Measurements from ENCODE around the gene CTNND2.
A peak's percentile ranks its signal among the peaks of the same experiment; 100 is the strongest.

Gene CTNND2

DNA sequence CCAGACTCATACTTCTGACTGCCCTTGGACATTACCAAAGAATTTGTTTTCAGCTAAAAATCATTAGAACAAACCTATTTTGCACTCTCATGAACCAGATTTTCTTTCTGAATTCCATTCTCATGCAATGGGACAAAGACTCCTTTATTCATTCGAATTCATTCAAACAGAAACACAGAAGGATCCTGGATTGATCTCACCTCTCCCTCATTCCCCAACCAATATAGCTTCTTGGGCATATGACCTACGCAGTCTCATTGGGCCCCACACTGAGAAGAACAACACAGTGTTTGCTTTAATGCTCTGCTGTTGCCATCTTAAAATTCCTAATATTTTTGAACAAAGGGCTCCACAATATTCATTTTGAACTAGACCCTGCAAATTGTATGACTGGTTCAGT lies 392.4 kb downstream of the CTNND2 start:
- DNase-seq: no peak

DNA sequence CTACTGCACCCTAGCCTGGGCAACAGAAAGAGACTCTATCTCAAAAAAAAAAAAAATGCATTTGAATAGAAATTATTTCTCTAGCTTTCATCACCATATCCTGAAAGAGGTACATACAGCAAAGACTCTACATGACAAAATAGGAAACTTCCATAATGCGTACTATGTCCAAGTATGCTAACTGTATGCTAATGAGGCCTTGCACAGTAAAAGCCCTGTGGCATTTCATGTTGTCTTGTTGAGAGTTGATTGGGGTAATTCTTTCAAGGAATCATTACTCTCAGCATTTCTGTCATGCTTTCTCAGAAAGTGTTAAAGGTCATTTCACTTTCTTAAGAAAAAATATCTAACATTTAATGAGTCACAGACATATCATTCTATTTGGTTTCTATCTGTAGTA lies 393.4 kb downstream of the CTNND2 start:
- peak in 1 of 3 experiments; percentile 39 for DNase-seq

DNA sequence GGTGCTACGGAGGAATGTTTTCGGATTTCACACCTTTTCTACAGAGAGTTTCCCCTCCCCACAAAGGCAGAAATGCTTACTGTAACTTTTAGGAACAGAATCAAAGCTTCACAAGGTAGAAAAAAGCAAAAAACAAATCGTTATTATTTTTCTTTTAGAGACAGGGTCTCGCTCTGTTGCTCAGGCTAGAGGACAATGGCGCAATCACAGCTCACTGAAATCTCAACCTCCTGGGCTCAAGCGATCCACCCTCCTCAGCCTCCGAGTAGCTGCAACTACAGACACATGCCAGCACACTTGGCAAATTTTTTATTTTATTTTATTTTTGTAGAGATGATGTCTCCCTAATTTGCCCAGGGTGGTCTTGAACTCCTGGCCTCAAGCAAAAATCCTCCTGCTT lies 394.5 kb downstream of the CTNND2 start:
- no peak for DNase-seq

DNA sequence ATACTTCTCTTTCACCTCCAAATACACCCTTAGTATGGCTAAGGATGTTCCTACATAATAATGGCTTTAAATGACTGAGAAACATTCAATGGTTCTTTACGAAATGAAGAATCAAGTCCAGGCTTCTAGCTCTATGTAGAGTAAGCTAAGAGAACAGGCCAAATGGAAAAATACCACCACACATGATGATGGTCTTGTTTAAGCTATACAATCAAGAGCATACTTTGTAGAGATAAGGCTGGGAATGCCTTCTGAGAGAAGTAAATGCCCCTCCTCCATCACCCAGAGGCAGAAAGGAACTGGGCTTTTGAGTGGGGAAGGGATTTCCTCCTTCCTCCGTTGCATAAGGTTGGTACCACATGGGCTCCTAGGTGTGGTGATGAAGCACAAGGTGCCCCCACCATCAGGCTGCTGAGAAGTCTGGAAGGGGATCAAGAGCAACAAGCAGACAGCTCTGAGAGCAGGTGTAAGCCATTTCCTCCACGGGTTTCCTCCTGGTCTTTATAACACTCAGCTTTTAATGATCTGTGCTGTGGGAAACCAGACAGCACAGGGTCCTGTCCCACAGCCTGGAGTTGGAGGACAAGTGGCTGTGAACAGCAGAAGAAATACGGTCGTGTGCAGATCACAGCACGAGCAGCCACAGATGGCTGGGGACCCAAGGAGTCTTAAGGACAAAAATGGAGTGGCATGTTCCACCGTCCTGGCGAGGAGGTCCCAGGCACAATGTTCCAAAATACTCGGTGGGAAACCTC lies 396.9 kb downstream of the CTNND2 start:
- peak in 1 of 3 experiments; percentile 36 for DNase-seq

DNA sequence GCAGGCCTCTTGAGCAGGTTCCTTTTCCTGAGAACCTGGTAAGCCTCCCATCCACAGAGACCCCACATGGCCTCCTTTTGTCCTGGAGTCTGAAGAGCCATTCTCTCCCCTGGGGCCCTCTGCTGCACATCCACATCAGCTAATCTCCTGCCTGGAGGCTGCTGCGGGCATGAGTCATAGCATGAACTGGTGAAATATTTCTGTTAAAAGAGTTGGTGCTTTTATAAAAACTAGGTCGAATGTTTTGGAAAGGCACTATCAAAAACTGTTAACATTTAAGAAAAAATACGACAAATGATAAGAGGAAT lies 399.4 kb downstream of the CTNND2 start:
- DNase-seq: no peak

DNA sequence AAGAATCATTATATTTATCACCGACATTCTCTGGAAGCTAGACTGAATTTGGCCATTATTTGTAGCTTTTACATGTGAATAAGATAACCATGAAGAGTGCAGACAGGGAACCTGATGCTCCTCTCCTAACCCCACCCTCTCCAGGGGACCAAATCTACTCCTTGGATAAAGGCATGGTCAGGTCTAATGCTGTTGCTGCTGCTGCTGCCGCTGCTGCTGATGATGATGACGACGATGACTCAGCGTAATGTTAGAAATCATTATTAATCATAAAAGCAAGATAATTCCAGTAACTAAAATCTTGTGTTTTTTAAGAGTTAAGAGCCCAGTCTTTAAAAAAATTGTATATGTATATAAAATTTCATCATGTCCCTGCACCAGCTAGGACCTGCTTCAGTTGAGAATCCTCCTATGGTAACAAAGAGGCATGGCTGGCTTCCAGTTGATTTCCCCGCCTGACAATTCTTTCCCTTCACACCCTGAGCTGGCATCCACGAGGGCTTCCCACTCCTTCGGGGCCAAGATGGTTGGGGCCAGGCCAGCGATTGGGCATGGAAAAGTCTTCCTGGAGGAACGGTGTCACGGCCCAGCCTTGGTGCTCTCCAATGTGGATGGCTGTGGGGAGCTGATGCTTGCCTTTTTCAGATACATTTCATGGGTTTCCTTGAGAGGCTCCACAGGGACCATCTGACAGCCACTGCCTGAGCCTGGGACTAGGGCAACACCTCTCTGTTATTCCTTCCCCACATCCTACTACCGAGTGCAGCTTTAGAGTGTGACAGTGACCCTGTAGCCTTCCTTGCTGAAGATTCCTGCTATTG lies 400.0 kb downstream of the CTNND2 start:
- DNase-seq: no peak

DNA sequence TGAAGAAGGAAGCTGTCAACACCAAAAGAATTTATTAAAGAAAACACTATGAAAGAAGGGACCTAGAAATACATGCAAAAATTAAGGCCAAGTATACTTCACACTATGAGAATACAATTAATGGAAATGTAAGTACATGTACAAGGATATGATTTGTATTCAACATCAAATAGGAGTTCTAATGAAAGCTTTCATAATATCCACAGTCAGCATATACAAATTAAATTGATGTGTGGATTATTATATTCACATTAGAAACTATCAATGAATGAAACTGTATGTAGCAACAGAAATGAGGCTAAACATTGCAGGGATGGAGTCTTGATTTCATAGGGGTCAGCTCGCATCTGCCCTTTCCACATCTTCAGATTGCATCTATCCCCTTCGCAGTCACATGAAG lies 401.5 kb downstream of the CTNND2 start:
- DNase-seq: no peak

DNA sequence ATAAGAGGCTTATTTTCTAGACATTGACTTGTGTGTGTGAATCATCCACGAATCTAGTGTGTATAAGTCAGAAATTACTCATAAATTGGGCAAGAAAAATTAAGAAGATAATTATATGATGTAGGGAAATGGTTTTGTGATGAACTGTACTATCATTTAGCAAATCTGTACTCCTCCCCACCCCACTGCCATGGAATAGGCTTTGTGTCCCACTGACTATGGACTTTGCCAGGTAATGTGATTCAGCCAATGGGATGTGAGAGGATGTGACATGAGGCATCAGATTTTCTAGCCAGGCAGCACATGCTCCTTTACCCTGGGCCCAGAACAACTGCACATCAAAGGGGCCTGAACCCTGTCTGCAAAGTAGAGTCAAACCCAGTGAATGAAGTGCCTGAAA lies 406.6 kb downstream of the CTNND2 start:
- no peak for DNase-seq

DNA sequence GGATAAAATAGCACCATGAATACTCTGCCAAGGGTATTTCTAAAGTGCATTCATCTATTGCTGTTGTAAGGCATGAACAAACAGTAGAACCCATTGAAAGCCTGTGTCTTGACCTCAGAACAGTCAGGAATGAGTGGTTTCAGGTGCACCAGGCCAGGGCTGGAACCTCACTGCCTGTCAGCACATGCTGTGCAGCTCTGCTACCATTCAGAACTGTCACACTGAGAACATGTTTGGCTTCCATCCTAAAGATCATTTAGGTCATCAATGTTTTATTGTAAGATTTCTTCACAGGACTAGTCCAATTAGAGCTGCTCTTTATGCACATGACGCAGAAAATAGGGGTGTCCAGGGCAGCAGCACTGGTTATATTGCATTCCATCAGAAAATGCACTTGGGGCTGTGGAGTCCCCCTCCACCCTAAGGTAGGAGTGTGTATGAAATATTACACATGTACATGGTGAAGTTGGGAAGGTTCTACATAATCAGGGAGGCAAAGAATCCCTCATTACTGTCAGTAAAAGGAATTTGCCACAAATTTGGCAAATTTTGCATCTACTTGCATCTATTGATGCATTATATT lies 408.0 kb downstream of the CTNND2 start:
- DNase-seq: peak in 1 of 3 experiments; percentile 26

DNA sequence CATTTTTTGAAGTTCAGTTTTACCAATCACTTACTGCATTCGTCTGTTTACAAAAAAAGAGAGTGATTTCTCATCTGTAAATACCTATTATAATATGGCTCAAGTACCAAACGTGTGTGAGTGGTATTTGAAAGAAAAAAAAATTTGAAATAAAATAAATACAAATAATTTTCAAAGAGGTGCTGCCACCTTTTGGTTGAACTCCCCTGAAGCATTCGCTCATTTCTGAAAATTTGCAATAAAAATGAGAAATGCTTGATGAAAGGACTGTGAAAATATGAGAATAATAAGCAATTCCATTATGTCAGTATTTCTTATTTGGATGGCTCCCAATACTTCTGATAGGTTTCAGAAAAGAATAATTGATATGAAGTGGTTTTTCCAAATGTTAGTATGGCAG lies 409.9 kb downstream of the CTNND2 start:
- peak in 2 of 3 experiments; percentile 6 to 32 for DNase-seq

DNA sequence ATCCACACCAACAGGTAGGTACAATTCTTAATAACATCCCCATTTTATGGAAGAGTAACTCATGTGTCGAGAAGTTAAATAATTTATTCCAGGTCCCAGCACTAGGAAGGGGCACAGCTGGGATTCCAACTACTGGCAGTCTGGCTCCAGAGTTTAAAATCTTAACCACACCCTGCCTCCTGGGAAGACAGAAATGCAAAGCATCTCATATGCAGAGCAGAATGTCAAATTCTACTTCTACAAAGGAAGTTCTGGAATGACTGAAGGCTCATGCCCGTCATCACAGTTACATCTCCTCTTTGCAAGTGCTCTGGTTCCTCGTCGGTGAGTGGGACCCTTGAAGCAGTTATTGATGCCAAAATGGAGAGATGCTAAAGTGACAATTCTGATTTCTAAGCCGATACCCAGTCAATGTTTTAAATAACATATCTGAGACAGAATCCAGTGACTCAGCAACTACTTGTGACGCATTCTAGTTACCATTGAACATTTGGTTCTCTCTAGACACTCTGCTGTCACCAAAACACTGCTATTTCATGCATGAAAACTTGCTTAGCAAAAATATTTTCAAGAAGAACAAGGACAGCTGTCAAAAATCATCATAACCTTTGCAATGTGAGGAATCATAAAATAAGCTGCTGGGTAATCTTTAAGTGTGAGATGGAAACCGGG lies 412.7 kb downstream of the CTNND2 start:
- DNase-seq: no peak

DNA sequence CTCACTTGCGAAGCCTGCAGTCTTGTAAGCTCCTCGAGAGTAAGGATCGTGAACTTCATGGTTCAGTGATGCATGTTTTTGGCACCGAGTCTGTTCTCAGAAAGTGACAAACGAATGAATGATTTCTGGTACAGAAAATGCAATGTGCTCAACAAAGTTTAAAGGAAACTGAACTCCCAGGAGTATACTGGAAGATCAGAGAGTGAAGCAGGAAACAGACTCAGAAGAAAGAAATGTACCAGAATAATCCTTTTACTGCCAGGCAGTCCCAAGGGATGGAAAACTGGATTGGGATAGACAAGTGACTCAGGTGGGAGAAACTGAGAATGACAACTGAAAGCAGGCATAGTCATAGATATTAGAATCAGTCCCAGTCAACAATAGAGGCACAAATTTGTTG lies 420.6 kb downstream of the CTNND2 start:
- DNase-seq: no peak

DNA sequence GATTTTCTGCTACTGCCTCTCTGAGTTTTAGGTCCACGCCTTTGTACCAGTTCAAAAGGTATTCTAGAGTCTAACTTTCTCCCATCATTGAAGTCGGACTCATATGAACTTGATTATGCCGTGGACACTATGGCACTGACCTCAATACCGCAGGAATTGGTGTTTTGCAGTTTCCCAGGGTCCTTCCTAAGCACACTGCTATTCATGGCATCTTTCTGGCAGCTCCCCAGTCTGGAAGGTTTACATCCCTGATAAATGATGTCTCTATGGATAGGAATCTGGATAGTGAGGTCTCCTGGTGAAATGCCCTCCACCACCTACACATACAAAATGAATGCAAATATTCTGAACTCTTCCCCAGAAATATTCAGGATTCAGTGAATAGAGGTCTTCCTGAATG lies 422.2 kb downstream of the CTNND2 start:
- DNase-seq: no peak

DNA sequence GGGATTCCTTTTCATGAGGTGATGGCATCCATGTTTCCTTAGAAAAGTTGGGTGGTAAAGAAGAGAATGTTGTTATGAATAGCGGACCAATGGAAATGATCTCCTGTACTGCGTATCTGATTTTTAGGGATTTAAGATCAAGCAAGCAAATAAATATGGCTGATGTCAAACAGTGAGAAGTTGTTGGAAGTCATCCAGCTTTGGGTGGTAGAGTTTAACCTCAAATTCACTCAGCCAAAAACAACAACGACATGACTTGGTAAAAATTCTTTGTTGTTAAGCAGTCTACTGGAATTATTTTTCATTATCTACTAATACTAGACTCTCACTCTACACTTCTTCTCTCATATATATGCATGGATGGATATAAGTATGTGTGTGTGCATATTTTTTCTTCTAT lies 426.5 kb downstream of the CTNND2 start:
- no peak for DNase-seq

DNA sequence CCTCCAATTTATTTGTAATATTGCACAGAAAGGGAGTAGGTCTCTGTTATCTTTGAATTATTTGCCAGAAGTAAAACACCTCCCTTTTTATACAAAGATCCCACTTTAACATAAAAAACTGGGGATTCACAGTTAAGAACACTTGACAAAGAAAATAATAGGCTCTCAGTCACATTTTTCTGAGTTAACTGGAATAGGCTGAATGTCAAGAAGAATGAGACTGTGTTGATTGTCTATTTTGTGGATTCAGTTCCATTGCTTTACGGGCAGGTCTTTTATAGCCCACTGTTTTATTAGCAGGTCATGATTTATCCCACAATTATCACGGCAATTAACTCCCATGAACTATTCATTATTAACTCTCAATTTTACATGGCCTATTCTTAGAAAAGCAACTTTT lies 427.4 kb downstream of the CTNND2 start:
- peak in 2 of 3 experiments; percentile 9 to 62 for DNase-seq

DNA sequence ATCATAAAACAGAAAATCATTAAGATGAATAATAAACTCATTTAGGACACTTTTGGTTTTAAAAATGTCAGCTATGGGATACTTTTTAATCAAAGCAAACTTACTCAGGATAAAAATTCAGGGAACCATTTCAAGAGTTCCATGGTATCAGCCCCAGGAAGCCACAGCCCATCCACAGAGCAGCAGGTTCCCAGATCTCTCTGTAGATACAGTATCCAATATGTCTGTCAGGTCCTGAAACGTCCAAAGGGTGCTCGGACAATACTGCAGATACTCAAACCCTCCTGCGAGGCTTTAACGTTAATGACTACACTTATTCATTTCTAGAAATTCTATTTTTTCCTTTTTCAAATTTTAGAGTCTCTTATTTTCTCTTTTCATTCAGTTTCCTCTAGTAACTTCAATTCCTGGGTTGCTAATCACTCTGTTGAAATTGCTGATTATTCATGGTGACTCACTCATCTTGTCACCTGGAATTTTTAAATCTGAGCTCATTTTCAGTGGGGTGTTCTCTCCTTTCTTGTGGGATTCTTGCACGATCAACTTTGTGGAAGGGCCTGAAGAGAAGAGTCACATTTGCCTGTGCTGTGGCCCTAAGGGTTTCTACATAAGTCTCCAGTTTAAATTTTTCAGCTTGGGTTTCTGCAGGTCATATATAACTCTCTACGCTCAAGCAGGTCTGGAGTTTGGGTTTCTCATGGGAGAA lies 435.8 kb downstream of the CTNND2 start:
- DNase-seq: no peak

DNA sequence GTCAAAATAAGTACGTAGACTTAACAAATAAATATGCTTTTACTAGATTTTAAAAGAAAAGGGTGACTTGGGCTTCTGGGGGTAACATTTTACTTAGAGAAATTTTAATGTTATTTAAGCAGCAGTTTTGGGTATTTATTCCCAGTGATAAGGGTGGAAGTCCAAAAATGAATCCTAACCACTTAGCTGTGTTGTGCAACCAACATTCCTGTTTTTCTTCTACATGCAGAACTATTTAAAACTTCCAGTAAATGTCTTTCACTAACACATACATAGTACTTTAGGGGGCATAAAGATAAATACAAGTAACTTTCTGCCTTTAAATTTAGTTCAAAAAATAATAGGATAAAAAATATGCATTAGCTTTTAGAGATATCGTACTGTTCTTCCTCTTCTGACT lies 436.7 kb downstream of the CTNND2 start:
- no peak for DNase-seq

DNA sequence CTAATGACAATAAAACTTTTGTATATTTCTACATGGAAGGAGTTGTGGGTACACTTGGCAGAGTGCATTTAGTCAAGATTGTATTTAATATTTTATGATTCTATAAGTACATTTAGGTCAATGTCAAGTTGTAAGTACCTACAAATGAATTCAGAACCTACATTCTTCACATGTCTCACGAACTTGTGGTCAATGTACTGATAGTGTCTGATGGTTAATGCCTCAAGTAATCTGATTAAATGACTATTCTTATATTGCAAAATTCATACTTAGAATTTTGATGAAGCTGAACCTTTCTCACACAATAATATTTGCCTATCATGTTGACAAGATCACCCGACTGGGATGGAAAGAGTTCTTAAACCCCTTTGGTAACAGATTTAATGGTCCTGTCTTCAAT lies 444.5 kb downstream of the CTNND2 start:
- no peak for DNase-seq

DNA sequence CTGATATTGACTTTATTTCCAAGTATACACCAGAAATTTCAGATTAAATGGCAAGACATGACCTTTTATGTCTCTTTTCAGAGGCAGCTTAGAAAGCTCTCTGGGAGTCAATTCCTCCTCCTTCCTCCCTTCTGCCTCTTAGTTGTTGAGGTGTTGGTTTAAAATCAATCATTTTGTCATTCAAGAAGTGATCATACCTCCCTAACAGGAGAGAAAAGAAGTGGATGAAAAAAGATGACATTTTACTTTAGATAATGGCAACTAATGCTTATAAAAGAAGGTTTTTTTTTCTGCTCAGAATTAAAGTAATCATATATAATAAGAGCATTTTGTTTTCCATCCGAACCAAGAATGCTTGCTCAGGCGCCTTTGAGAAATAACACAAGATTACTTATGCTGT lies 448.7 kb downstream of the CTNND2 start:
- DNase-seq: no peak

DNA sequence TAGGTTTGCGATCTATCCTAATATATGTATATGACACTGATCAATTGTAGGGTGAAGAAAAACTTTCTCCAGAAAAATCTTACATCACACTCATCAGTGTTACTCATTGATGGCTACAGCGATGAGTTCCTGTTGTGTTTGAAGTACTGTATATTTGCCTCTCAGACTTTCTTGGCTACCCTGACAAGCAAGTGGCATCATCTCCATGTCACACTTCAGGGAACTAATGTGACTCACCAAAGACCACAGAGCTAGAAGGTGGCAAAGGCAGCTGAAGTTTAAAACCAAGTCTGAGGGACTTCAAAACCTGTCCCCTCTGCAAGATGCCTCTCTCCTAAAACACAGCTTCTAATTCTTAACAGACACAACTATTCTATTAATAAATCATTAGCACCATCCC lies 451.4 kb downstream of the CTNND2 start:
- DNase-seq: no peak

DNA sequence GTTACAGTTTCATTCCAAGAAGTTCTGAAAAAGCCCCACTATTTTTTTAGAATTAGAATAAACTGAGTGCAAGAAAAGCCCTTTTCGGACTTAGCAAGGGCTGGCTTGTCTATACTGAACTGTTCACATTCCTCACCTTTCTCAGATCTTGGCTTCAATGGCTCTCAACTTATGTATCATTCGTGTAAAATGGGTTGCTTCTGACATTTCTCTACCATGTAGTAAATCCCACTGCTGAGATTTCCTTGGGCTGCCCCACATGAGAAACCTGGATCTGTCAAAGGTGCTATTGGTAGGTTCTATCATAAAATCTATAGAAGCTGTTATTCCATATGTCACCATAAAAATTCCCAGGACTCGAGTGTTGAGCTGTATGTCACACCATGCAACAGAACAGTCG lies 454.3 kb downstream of the CTNND2 start:
- no peak for DNase-seq

DNA sequence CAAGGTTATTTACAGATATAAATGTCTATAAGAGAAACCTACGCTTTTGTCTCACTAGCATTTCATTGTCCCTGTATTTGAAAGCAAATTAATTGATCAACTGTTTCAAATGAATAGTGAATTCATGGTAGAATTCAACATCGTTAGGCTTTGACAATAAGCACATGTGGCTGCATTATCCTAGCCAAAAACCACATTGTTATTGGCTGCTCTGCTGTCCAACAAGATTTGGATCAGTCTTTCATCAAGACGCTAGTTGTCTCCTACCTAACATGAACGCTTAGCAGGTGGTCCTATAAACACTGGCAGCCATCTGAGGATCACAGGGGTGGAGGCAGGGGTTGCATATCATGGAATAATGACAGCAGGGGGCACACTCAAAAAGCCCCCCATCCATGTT lies 455.0 kb downstream of the CTNND2 start:
- no peak for DNase-seq

DNA sequence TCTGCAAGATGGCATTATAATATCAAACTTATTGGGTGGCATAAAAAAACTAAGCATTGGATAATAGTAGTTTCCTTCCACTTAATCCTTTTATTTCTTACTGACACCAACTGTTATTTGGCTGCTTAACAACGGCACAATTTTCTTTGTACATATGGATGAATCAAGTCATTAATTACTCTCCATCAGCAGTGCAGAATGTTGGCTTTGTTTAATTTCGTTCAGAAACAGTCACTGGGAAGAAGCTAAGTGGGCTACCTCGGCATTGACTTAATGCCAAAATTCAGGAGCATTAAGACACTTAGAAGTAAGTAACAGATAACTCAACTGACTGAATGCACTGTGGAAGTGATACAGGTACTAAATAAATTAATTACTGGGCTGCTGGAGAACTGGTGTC lies 460.4 kb downstream of the CTNND2 start:
- DNase-seq: peak in 1 of 3 experiments; percentile 36
